ENCODE data around the gene LHX3. TPM values are rescaled to one million over a fixed set of nuclear protein-coding genes. Genes with fewer than 3 reads are reported as not detected.
A peak's percentile ranks its signal among the peaks of the same experiment; 100 is the strongest.

Gene LHX3
- total and polyA plus RNA-seq, 8 donors, result not detected

- no peaks in the 10 kb centered on the region for H3K9me3 ChIP-seq
- H3K4me3 ChIP-seq, result no peak overlapping the region
- no peak overlapping the region for H3K27ac ChIP-seq
- H3K4me1 ChIP-seq, result peaks cover 0 to 6% of the 10 kb centered on the region in 2 donors
- no peak for ATAC-seq
- DNase-seq, result peak in 1 of 4 donors; percentile 65
- H3K27me3 ChIP-seq, result no peaks in the 10 kb centered on the region
- intact Hi-C loops (cut with DNase I), result no loop called here
- H3K36me3 ChIP-seq, result peaks cover 0 to 51% of the 10 kb centered on the region in 2 donors
- TF ChIP-seq, protein P1, sequence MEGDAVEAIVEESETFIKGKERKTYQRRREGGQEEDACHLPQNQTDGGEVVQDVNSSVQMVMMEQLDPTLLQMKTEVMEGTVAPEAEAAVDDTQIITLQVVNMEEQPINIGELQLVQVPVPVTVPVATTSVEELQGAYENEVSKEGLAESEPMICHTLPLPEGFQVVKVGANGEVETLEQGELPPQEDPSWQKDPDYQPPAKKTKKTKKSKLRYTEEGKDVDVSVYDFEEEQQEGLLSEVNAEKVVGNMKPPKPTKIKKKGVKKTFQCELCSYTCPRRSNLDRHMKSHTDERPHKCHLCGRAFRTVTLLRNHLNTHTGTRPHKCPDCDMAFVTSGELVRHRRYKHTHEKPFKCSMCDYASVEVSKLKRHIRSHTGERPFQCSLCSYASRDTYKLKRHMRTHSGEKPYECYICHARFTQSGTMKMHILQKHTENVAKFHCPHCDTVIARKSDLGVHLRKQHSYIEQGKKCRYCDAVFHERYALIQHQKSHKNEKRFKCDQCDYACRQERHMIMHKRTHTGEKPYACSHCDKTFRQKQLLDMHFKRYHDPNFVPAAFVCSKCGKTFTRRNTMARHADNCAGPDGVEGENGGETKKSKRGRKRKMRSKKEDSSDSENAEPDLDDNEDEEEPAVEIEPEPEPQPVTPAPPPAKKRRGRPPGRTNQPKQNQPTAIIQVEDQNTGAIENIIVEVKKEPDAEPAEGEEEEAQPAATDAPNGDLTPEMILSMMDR (IDR thresholded peaks at IDR 0.05), result no peak
Observed at GRCh38 chr9:136225366-136225747, 20.4 kb upstream of the LHX3 start.

- H3K4me1 ChIP-seq, result peaks cover 0 to 6% of the 10 kb centered on the region in 2 donors
- peaks cover 0 to 58% of the 10 kb centered on the region in 2 donors for H3K36me3 ChIP-seq
- H3K4me3 ChIP-seq, result no peak overlapping the region
- TF ChIP-seq, protein P1 (IDR thresholded peaks at IDR 0.05), result no peak
- DNase-seq, result peak in 1 of 4 donors; percentile 61
- no peak for ATAC-seq
- intact Hi-C loops (cut with DNase I), result no loop called here
- H3K9me3 ChIP-seq, result no peaks in the 10 kb centered on the region
- H3K27me3 ChIP-seq, result no peaks in the 10 kb centered on the region
- no peak overlapping the region for H3K27ac ChIP-seq
Observed at GRCh38 chr9:136223871-136224640, 19.1 kb upstream of the LHX3 start.

- TF ChIP-seq, protein P1 (IDR thresholded peaks at IDR 0.05), result no peak
- Histone ChIP-seq H3K4me3 (no peak overlapping the region), H3K36me3 (peaks cover 0 to 70% of the 10 kb centered on the region in 2 donors), H3K4me1 (peaks cover 0 to 6% of the 10 kb centered on the region in 2 donors), H3K27ac (no peak overlapping the region), H3K9me3 (no peaks in the 10 kb centered on the region), H3K27me3 (no peaks in the 10 kb centered on the region)
- intact Hi-C loops (cut with DNase I), result no loop called here
- ATAC-seq (no peak), DNase-seq (no peak)
Observed at GRCh38 chr9:136222906-136223285, 18.0 kb upstream of the LHX3 start.

- no peak for ATAC-seq
- Histone ChIP-seq H3K4me3 (no peak overlapping the region), H3K4me1 (peaks cover 0 to 6% of the 10 kb centered on the region in 2 donors), H3K36me3 (peaks cover 0 to 75% of the 10 kb centered on the region in 2 donors), H3K27me3 (no peaks in the 10 kb centered on the region), H3K27ac (no peak overlapping the region), H3K9me3 (no peaks in the 10 kb centered on the region)
- intact Hi-C loops (cut with DNase I), result no loop called here
- DNase-seq, result peak in 1 of 4 donors; percentile 59
- TF ChIP-seq, protein P1 (IDR thresholded peaks at IDR 0.05), result no peak
Observed at GRCh38 chr9:136222166-136222905, 17.4 kb upstream of the LHX3 start.

All from left lung (tissue), 10 donors.